Activated CD4-positive, alpha-beta T cell treated with anti-CD3 and anti-CD28 coated beads, Interleukin-2, amount 50 U/mL, for 16 hours (primary cell): Measurements from ENCODE around the gene ATF7IP.

Source experiments
- DNase-seq: peaks from one replicate; pipeline ENCODE4 v3.0.0-alpha.2; 2020

The ATF7IP gene

DNA sequence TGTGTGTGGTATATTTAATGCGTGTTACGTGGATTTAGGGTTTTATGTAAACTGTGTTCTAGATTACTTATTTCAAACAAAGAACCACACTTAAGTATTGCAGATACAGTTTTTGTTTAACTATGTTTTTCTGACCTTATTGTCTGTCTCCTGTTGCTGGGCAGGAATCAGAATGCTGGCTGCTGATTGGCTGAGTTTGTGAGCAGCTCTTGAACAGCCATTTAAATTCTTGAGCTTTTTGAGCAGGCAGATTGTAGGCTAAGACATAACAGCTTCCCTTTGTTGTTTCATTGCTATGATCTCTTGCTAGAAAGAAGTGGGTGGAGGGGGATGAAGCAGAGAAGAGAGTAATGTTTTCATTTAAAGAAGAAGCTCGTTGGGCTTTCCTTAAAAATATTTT lies 52.2 kb downstream of the ATF7IP start:
- DNase-seq = peak; percentile 53

DNA sequence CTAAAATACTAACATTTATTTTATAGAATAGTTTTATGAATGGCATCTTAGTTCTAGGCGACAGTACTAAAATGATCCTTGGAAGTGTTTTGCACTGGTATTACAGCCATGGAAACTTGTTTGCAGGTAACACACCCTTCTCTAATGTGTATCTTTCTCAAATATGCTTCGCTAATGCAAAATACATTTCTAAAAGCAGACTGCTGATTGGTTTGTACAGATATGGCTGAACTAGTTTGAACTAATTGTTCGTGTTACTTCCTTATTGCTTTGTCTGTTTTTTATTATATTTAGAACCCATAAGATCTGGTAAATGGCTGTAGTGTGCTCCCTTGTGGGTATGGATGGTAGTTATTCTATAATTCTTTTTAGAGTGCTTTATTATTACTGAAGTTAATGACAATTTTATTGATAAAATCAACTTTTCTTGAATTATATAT lies 53.0 kb downstream of the ATF7IP start:
- no peak for DNase-seq

DNA sequence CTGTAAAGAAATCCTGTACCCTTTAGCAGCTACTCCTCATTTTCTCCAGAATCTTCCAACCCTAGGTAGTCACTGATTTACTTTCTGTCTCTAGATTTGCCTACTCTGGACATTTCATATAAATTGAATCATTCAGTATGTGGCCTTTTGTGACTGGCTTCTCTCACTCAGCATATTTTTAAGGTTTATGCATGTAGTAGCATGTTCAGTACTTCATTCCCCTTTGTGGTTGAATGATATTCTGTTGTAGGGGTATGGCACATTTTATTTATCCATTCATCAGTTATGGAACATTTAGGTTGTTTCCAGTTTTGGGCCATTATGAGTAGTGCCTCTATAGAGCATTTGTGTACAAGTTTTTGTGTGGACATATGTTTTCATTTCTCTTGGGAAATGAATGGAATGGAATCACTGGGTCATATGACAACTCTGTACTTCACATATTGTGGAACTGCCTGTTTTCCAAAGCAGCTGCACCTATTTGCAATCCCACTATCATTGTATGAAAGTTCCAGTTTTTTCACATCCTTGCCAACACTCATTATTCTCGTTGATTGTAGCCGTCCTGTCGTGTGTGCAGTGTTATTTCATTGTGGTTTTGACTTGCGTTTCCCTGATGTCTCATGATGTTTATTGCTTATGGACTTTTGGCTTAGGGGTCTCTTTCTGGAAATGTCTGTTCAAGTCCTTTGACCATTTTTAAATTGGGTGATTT lies 57.2 kb downstream of the ATF7IP start:
- no peak for DNase-seq

DNA sequence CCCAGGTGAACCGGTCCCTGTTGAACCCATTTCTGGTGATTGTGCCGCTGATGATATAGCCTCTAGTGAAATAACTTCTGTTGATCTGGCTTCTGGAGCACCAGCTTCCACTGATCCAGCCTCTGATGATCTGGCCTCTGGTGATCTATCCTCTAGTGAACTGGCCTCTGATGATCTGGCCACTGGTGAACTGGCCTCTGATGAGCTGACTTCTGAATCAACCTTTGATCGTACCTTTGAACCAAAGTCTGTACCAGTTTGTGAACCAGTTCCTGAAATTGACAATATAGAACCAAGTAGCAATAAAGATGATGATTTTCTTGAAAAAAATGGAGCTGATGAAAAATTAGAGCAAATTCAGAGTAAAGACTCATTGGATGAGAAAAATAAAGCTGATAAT lies 59.1 kb downstream of the ATF7IP start:
- no peak for DNase-seq

DNA sequence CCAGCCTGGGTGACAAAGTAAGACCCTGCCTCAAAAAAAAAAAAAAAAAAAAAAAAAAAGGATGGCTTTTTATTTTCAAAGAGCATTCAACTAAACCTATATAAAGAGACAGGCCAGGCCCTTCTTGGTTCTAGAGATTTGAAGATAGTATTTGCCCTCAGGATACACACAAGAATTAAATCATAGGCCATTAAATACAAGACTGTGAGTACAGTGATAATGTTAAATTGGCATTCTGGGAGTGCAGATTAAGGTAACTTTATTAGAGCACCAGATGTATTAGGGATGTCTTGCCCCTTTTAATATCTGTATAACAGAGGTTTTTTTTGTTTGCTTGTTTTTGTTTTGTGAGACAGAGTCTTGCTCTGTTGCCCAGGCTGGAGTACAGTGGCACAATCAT lies 61.3 kb downstream of the ATF7IP start:
- DNase-seq = no peak

DNA sequence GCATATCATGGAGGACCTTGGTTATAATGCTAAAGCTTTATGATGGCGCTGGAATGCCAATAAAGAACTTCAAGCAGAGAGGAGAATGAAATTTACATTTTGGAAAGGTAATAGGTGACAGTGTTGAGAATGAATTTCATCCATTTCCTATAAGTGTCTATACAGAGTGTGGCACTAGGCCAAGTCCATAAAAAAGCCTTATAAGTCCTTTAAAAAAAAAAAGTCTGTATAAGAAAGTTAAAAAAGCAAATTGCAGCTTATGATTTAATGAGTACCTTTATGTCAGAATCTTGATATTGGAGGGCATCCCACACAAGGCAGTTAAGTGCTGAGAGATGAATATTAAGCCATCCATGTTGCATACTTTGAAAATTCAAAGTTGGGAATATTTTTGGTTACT lies 62.4 kb downstream of the ATF7IP start:
- no peak for DNase-seq

DNA sequence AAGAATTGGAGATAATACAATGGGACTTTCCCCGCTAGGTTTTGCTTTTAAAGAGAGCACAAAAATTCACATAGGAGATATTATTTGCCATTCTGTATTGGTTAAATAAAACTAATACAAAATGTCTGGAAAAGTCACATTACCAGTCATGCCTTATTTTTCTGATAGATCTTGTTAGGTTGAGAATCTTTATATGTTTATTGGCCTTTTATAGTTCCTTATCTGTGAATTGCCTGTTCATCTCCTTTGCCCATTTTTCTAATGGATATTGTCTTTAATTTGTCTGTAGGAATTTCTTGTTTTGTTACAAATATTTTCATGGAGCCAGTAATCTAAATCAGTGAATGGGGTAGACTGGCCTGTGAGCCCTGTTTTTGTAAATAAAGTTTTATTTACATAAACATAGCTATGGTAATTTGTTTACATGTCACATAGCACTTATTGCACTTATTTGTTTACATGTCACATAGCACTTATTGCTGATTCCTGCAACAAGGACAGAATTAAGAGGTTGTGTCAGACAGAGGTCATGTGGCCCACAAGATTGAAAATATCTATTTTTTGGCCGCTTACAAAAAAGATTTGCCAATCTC lies 65.0 kb downstream of the ATF7IP start:
- no peak for DNase-seq

DNA sequence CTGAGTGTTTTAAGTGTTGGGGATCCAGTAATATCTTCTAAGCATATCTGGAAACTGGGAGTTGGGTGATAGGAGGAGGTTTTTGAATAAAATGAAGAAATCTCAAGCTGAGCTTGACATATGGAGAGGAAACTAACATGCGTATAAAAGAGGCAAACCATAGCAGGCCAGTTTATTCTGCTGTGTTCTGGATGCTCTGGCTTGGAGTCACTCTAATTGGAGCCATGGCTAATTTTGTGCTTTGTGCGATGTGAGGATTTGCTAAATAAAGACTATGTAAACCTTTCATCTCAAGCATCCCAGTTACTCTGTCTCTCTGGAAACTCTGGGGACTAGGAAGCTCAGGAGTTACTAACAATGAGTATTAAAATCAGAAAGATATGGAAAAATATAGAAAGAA lies 66.5 kb downstream of the ATF7IP start:
- no peak for DNase-seq

DNA sequence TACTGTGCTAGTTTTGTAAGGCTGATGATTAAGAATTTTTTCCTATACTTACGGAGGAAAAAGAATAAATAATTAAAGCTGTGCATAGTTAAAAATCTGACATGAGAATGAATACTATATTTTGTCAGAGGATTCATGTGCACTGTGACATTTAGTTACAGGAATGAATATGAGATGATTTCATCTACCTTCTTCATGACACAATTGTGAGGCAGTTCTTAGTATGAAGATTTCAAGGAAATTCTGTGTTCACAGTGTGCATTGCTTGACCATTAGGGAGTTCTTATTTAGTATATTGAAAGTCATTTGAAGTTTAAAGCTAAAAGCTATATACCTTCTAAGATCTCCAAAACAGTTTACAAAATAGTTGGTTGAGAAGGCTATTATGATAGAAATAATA lies 70.1 kb downstream of the ATF7IP start:
- no peak for DNase-seq

DNA sequence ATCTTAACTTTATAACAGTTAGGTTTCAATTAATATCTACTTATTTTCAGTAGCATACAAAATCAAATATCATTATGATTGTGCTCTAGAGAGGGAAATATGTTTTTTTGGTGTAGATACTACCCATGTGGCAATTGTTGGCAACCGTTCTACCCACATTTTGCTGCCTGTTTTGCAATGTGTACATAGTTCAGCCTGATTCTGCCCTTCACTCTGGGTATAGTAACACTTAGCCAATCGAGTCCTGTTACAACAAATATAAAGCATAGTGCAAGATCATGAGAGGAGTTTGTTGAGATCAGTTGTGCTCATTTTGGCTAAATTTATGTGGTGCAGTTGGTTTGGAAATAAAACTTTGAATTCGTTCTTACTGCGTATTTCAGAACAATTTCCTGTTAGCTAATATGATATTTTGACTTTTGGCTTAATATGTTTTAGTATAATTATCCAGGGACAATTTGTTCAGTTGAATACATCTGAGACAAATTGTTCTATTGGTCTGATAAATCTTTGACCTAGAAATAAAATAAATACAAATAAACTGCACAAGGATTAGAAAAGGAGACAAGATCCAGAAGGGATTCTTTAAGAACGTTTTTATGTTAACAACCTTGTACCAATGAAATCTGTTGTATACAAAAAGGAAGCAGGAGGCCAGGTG lies 76.9 kb downstream of the ATF7IP start:
- DNase-seq = no peak

DNA sequence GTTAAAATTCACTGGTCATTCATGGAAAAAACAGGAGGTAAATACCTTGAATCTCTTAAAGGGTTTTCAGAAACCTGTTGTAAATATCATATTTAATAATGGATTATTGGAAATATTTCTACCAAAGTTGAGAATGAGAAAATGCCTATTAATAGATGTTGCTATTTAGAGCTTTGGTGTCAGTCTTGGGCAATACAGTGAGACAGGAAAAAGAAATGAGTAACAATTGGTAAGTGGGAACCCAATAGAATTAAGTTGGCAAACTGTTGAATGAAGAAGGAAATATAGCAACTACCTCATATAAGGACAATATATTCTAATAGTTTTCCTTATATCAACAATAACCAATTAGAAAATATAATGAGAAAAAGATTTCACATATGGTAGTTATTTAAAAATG lies 78.0 kb downstream of the ATF7IP start:
- no peak for DNase-seq

DNA sequence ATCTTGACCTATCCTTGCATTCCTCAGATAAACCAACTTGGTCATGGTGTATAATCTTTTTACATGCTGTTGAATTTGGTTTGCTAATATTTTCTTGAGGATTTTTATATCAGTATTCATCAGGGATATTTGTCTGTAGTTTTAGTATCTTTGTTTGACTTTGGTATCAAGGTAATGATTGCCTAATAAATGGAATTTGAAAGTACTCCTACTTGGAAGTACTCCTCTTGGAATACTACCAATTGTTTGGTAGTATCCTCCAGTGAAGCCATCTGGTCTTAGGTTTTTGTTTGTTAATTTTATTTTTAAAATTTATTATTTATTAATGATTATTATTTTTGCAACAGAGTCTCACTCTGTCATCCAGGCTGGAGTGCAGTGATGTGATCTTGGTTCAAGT lies 85.0 kb downstream of the ATF7IP start:
- DNase-seq = no peak

DNA sequence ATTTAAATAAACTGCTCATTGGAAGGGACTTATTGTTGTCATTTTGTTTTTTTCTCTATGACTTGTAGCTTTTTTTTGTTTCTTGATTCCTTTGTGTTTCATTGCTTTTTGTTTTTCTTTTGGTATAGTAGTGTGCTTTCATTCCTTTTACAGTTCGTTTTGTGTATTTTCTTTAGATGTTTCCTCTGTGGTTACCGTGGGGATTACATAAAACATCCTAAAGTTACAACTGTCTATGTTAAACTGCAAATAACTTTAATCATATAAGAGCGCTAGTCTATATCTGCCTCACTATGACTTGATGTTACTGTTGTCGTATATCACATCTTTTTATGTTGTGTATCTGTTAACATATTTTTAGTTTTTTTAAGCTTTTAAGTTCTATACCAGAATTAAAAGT lies 86.9 kb downstream of the ATF7IP start:
- DNase-seq = no peak

DNA sequence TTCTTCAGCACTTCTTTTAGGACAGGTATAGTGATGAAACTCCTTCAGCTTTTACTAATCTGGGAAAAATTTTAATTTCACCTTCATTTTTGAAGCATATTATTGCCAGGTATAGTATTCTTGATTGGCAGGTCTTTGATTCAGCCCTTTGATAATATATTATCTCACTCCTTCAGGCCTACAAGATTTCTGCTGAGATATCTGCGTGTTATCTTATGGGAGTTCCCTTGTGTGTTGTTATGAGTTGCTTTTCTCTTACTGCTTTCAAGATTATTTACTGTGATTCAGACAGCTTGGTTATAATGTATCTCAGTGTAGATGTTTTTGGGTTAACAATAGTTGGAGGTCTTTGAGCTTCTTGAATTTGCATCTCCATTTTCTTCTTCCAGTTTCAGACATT lies 87.4 kb downstream of the ATF7IP start:
- no peak for DNase-seq

DNA sequence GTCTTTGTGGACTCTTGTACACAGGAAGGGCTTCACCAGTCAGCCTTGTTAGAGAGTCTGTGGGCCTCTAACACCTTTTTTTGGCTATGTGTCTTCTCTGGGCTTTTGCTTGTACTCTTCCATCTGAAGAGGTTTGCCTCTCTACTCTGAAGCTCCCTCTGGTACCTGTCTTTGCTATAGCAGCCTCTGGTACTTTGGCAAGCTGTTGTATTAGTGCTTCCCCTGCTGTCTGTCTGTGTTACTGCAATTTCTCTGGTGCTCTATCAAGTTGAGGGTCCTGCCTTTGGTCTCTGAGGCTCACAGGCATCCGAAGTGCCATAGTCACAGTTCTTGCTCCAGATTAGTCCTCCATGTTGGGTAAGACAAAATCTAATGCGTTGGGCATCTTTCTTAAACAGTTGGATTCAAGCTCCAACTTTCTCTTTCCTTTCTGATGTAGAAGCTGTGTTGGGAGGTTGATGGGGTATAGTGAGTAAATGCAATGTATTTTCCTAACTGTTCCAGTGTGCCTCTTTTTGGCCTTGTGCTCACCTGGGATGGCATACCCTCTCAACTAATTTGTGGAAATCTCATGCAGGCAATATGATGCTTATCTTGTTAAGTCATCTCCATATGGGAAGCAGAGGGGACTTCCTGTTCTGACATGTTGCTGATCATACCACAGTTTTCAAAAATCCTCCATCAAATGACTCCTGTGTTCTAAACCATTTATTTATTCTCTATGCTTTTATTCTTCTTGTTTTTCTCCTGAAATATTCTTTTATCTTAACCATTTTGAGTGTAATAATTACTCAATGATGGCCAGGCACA lies 88.8 kb downstream of the ATF7IP start:
- DNase-seq = peak; percentile 54

DNA sequence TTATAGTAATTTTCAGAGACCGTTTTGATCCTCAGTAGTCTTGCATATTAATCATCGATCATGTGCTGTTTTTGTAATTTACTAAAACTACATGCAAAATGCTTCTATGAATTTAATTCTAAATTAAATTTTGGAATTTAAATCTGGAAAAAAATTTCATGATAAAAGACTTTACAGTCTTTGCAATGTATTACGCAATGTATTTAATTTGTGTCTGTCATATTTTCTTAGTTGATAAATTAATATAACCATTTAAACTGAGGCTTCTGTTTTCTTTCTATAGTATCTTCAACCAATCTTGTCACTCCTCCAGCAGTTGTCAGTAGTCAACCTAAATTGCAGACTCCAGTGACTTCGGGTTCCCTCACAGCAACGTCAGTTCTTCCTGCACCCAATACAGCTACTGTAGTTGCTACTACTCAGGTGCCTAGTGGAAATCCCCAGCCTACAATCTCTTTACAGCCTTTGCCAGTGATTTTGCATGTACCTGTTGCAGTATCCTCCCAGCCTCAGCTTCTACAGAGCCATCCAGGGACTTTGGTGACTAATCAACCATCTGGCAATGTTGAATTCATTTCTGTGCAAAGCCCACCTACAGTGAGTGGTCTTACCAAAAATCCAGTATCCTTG lies 94.8 kb downstream of the ATF7IP start:
- DNase-seq = no peak

DNA sequence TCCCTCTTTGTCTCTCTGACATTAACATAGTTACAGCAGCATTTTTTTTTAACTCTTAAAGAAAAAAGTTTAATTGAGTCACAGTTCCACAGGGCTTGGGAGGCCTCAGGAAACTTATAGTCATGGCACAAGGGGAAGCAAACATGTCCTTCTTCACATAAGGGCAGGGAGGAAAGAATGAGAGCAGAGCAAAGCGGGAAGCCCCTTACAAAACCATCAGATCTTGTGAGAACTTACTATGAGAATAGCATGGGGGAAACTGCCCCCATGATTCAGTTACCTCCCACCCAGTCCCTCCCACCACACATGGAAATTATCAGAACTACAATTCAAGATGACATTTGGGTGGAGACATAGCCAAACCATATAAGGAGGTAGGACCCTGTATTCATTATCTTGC lies 106.0 kb downstream of the ATF7IP start:
- no peak for DNase-seq

DNA sequence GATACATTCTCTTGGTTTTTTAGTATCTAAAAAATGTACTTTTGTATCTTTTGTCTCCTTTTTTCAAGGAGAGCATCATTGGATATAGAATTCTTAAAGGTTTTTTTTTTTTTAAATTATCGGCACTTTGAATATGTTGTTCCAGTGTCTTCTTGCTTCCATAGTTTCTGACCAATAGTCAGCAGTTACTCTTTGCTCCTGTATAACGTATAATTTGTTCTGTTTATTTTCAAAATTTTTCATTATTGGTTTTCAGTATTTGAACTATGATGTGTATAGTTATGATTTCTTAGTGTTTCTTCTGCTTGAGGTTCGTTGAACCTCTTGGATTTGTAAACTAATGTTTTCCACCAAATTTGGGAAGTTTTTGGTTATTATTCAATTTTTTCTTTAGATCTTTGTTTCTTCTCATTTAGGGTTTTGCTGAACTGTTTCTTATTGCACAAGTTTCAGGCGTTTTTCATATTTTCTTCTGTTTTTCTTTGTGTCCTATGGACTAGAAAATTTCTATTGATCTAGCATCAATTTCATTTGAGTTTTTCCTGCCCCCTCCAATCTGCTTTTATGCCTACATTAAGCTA lies 108.3 kb downstream of the ATF7IP start:
- no peak for DNase-seq

DNA sequence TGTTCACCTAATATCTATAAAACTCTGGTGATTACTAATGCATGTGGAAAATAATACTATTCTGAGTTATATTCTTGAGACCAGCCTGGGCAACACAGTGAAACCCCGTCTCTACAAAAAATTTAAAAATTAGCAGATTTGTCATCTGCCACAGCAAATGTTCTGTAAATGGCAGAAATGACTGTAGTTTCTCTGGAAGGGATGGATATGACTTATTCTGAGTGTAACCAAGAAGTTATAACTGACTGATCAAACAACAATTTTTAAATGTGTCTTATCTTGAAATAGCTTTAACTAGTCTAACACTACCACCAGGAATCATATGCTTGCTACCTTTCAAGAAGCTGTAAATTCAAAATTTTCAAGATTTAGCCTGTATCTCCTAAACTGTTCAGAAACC lies 113.5 kb downstream of the ATF7IP start:
- DNase-seq = peak; percentile 24

DNA sequence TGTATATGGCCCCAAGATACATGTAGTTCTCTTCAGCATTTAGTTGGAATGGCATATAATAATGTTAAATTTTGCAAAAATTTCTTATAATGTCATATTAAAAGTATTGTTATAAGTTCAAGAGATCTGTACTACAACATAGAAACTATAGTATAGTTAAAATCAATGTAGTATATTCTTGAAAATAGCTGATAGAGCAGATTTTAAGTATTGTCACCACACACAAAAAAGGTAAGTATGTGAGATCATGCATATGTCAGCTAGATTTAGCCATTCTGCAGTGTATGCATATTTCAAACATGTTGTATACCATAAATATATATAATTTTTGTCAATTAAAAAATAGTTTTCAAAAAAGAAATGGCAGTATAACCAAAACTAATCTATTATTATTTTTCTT lies 115.7 kb downstream of the ATF7IP start:
- no peak for DNase-seq

DNA sequence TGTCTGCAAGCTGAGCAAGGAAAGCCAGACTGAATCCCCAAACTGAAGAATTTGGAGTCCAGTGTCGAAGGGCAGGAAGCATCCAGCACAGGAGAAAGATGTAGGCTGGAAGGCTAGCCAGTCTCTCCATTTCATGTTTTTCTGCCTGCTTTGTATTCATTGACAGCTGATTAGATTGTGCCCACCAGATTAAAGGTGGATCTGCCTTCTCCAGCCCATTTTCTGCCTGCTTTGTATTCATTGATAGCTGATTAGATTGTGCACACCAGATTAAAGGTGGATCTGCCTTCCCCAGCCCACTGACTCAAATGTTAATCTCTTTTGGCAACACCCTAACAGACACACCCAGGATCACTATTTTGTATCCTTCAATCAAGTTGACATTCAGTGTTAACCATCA lies 116.9 kb downstream of the ATF7IP start:
- DNase-seq = no peak

DNA sequence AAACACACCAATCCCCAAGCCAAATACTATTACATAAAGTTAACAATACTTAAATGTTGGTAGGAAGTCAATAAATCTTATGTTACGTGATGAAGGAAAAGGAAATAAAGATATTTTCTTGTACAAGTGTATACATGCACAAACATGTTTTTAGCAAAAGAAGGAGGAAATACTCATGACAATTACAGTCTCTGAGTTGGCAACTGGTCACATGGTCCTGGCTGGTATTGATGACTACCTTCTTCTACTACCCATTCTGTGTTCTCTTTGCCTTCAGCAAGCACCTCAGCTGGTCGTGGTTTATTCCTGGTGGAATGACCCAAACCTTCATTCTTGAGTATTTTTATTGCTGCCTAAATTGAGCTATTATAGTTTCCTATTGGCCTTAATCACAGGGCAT lies 117.4 kb downstream of the ATF7IP start:
- no peak for DNase-seq

DNA sequence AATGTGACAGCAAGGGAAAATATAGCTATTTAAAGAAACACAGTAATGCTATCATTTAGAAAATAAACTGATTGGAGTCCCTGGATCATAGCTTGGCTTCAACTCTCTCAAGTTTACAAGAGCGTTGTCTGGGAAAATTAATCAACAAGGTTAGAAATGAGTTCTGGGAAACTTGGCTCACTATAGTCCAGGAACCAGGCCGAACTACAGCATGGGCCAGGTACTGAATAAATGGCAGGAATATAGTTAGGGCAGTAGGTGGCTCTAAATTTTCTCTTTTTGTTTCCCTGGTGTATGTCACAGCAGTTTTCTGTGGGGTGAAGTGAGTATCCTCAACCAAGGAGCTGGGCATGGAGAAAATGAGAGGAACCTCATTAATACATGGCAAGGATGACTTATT lies 129.8 kb downstream of the ATF7IP start:
- DNase-seq = no peak
